HEK293T (cell line): ENCODE measurements around the gene LAIR2.
"Not testable (repeated sequence)": the region's sequence is repeated elsewhere in the genome, so short reads cannot be mapped to it uniquely, and the experiment has no call there.

Experiments
- CTCF ChIA-PET: fragments of 350-600 bp; formaldehyde crosslinking; extraction: SDS; loops from one replicate; lab custom pipeline; 2021; ENCODE audit warnings: antibody characterized with exemption, inconsistent platforms; lab: Yijun Ruan, JAX
- POLR2A ChIA-PET: fragments of 350-600 bp; formaldehyde crosslinking; extraction: SDS; loops from one replicate; lab custom pipeline; 2020; ENCODE audit warnings: antibody characterized with exemption, inconsistent platforms; lab: Yijun Ruan, JAX
- DNase-seq: peaks from one replicate; pipeline ENCODE4 v3.0.0; 2012; ENCODE audit warnings: mixed read lengths; ENCODE audit errors: extremely low spot score
- ARNT ChIP-seq: fragments of 450-650 bp; IDR thresholded peaks from 2 replicates; pipeline ENCODE4 v1.6.1; 2017; ENCODE audit warnings: mild to moderate bottlenecking
- BHLHE40 ChIP-seq: fragments of 450-650 bp; IDR thresholded peaks from 2 replicates; pipeline ENCODE4 v1.6.1; 2016; ENCODE audit warnings: mild to moderate bottlenecking, moderate library complexity, borderline replicate concordance
- CTBP1 ChIP-seq: fragments of 450-650 bp; IDR thresholded peaks from 2 replicates; pipeline ENCODE4 v1.6.1; 2016; ENCODE audit warnings: borderline replicate concordance
- ELF4 ChIP-seq: fragments of 450-650 bp; IDR thresholded peaks from 2 replicates; pipeline ENCODE4 v1.6.1; 2017; ENCODE audit warnings: antibody characterized with exemption
- FOXA1 ChIP-seq: fragments of 450-650 bp; IDR thresholded peaks from 2 replicates; pipeline ENCODE4 v1.6.1; 2016; ENCODE audit warnings: mild to moderate bottlenecking
- FOXK2 ChIP-seq: fragments of 450-650 bp; IDR thresholded peaks from 2 replicates; pipeline ENCODE4 v1.6.1; 2016; ENCODE audit warnings: mild to moderate bottlenecking
- FOXM1 ChIP-seq: fragments of 450-650 bp; IDR thresholded peaks from 2 replicates; pipeline ENCODE4 v1.6.1; 2017; ENCODE audit warnings: mild to moderate bottlenecking, borderline replicate concordance
- HDGF ChIP-seq: fragments of 450-650 bp; IDR thresholded peaks from 2 replicates; pipeline ENCODE4 v1.6.1; 2017; ENCODE audit warnings: antibody characterized with exemption, borderline replicate concordance
- L3MBTL2 ChIP-seq: fragments of 450-650 bp; conservative IDR thresholded peaks from 2 replicates; pipeline ENCODE4 v1.6.1; 2016; ENCODE audit warnings: mild to moderate bottlenecking
- LEF1 ChIP-seq: fragments of 450-650 bp; IDR thresholded peaks from 2 replicates; pipeline ENCODE4 v1.6.1; 2017; ENCODE audit warnings: mild to moderate bottlenecking, borderline replicate concordance
- NFRKB ChIP-seq: fragments of 450-650 bp; IDR thresholded peaks from 2 replicates; pipeline ENCODE4 v1.6.1; 2016; ENCODE audit warnings: mild to moderate bottlenecking, moderate library complexity
- PKNOX1 ChIP-seq: fragments of 450-650 bp; IDR thresholded peaks from 2 replicates; pipeline ENCODE4 v1.6.1; 2016
- SP1 ChIP-seq: fragments of 450-650 bp; IDR thresholded peaks from 2 replicates; pipeline ENCODE4 v1.6.1; 2017
- SUZ12 ChIP-seq: fragments of 450-650 bp; IDR thresholded peaks from 2 replicates; pipeline ENCODE4 v1.6.1; 2016; ENCODE audit warnings: mild to moderate bottlenecking
- TARDBP ChIP-seq: fragments of 450-650 bp; IDR thresholded peaks from 2 replicates; pipeline ENCODE4 v1.6.1; 2016
- ZNF384 ChIP-seq: fragments of 450-650 bp; IDR thresholded peaks from 2 replicates; pipeline ENCODE4 v1.6.1; 2016

LAIR2 gene

DNA sequence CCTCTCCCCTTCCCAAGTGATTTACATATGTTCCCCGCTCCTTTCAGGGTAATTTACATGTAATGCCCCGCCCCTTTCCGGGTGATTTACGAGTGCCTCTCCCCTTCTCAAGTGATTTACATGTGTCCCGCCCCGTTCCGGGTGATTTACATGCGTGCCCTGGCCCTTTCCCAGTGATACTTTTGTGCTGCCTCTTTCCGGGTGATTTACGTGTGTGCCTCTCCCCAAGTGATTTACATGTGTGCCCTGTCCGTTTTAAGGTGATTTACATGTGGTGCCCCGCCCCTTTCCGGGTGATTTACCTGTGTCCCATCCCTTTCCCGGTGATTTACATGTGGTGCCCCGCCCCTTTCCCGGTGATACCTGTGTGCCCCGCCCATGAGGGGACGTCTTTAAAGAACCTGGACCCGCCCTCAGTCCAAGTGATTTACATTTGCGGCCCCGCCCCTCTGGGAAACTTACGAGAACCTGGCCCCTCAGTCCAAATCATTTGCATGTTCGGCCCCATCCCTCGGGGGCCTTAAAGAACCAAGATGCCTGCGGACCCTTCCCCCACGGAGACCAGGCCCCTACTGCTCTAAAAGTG lies 38.5 kb upstream of the LAIR2 start:
- TF ChIP-seq ARNT, result no peak
- no peak for TF ChIP-seq CTBP1
- no peak for TF ChIP-seq ELF4
- no peak for TF ChIP-seq FOXA1
- TF ChIP-seq SP1, result peak; percentile 87
- TF ChIP-seq HDGF, result no peak
- TF ChIP-seq FOXM1, result no peak
- no peak for TF ChIP-seq TARDBP
- TF ChIP-seq NFRKB, result no peak
- TF ChIP-seq SUZ12, result no peak
- peak; percentile 98 for TF ChIP-seq PKNOX1
- TF ChIP-seq LEF1, result no peak
- ChIA-PET POLR2A (interaction anchor here (0.6 to 6.5 kb wide), 7 partner anchors 9 to 263 kb away, joined by 3 to 97 read pairs (median 5); partner anchors contain the start of genes CDC42EP5 and LENG8), CTCF (interaction anchor here (0.6 to 0.7 kb wide), 2 partner anchors 15 to 17 kb away, joined by 4 to 5 read pairs; partner anchors contain the start of gene LENG8)
- DNase-seq, result peak; percentile 76

DNA sequence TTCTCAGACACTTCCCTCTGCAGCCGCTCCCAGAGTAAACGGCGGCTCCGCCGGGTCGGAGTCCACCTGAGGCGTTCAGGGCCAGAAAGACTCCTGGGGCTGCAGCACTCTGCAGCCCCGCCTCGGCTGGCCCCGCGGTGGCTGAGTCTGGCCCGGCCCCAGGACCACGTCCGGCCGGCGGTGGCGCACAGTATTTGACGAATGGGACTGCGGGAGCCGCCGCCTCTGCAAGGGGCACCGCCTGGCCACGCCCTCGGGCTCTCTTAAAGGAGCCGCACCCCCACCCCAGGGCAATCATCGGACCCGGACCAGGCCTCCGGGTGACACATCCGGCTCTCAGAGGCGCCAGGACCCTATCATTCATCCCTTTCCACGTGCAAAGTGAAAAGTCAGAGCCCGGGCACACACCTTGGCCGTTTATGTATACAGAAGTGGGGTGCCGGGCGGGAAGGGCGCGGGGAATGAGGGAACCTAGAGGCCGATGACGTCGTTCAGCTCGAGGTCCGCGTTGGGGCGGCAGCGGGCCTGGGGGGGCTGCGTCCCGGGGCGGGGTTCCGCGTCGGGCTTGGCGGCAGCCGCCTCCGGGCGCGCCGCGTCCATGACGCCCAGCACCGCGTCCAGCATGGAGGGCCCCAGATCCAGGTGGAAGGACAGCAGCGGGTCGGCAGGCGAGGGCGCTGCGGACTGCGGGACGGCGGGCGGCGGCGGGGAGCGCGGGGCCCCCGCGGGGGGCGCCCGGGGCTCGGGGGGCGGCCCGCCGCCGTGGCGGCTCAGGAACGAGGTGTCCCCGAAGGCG lies 37.8 kb upstream of the LAIR2 start:
- TF ChIP-seq L3MBTL2 (peak; percentile 73), FOXM1 (no peak)
- CTCF ChIA-PET, result no interaction called here
- peak; percentile 84 for DNase-seq
- POLR2A ChIA-PET, result interaction anchor here (2.3 kb wide), 1 partner anchor 16 kb away, joined by 6 read pairs; the partner anchor contains the start of gene LENG8

GRCh38 chr19:54465426-54466109 lies 37.1 kb upstream of the LAIR2 start:
- no peak for DNase-seq
- ChIA-PET CTCF (no interaction called here), POLR2A (interaction anchor here (2.3 kb wide), 1 partner anchor 17 kb away, joined by 6 read pairs; the partner anchor contains the start of gene LENG8)
- TF ChIP-seq FOXA1 (no peak), L3MBTL2 (no peak), SUZ12 (no peak), HDGF (no peak), SP1 (no peak), CTBP1 (no peak), FOXK2 (no peak), TARDBP (no peak), BHLHE40 (no peak), LEF1 (no peak), ELF4 (no peak), NFRKB (no peak), PKNOX1 (no peak), ARNT (no peak), ZNF384 (no peak), FOXM1 (no peak)

- POLR2A ChIA-PET, result interaction anchor here (2.3 kb wide), 1 partner anchor 18 kb away, joined by 6 read pairs; the partner anchor contains the start of gene LENG8
- DNase-seq, CTCF ChIA-PET: not testable (repeated sequence)
These were observed 36.5 kb upstream of the LAIR2 start for GRCh38 chr19:54466110-54466480.

DNA sequence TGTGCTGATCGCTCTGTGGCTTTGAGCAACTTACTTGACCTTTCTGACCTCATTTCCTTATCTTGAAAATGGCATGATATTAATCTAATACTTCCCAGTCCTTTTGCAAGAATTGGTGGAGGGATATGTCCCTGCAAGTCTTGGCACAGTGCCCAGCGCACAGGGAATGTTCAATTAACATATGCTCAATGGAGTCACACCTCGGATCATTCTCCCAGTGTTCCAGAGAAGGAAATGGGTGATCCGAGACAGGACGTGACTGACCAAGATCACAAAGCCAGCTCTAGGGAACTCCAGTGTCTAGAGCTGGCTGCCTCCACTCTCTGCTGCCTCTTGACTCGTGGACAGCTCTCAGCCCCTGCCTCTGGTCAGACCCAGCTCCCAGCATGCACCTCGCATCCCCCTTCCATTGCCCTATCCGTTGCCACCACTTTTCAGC lies 33.1 kb upstream of the LAIR2 start:
- no peak for DNase-seq
- ChIA-PET POLR2A (interaction anchor here (1.6 kb wide), 1 partner anchor 21 kb away, joined by 8 read pairs; the partner anchor contains the start of gene LENG8), CTCF (interaction anchor here (0.6 kb wide), 1 partner anchor 12 kb away, joined by 6 read pairs; no protein-coding TSS in a partner anchor)
- TF ChIP-seq FOXA1 (no peak), L3MBTL2 (no peak), FOXK2 (no peak), TARDBP (no peak), PKNOX1 (no peak)

- TF ChIP-seq LEF1, result no peak
- TF ChIP-seq BHLHE40, result no peak
- no peak for TF ChIP-seq ARNT
- no peak for TF ChIP-seq NFRKB
- TF ChIP-seq CTBP1, result no peak
- no peak for TF ChIP-seq L3MBTL2
- no peak for TF ChIP-seq ELF4
- no peak for TF ChIP-seq FOXA1
- TF ChIP-seq FOXM1, result no peak
- TF ChIP-seq SP1, result no peak
- TF ChIP-seq FOXK2, result no peak
- TF ChIP-seq ZNF384, result no peak
- TF ChIP-seq TARDBP, result no peak
- no peak for TF ChIP-seq PKNOX1
- TF ChIP-seq HDGF, result no peak
- no peak for TF ChIP-seq SUZ12
- CTCF ChIA-PET, result no interaction called here
- DNase-seq, result no peak
- POLR2A ChIA-PET, result interaction anchor here (1.6 kb wide), 1 partner anchor 22 kb away, joined by 8 read pairs; the partner anchor contains the start of gene LENG8
These were observed 32.2 kb upstream of the LAIR2 start for GRCh38 chr19:54470276-54470887.
